GM23338 (cell line): ENCODE measurements around the gene EVI5L. TPM values are rescaled to one million over a fixed set of nuclear protein-coding genes. Genes with fewer than 3 reads are reported as not detected.

Source experiments
- ATAC-seq: fragments of 200-7000 bp; cut with Tn5 transposase; 3 replicates; pipeline ENCODE4 v1.9.1; 2020
- DNase-seq: peaks from one replicate; pipeline ENCODE4 v3.0.0-alpha.2; 2015; ENCODE audit warnings: low spot score
- H2AFZ ChIP-seq: fragments of 200-600 bp; sonication (generic); 2 replicates; pipeline ENCODE4 v1.8.0; 2016; ENCODE audit warnings: antibody characterized with exemption, mild to moderate bottlenecking, moderate library complexity
- H3F3A ChIP-seq: fragments of 200-600 bp; sonication (generic); replicated peaks from 2 replicates; pipeline ENCODE4 v1.8.0; 2017; ENCODE audit warnings: antibody characterized with exemption, mixed run types, low read depth
- H3K27ac ChIP-seq: fragments of 200-600 bp; sonication (generic); 2 replicates; pipeline ENCODE4 v1.6.1; 2016; ENCODE audit warnings: low read depth
- H3K27me3 ChIP-seq: fragments of 200-600 bp; sonication (generic); 2 replicates; pipeline ENCODE4 v1.8.0; 2016; ENCODE audit warnings: mild to moderate bottlenecking, mixed run types, moderate library complexity; ENCODE audit not compliant: insufficient read depth
- H3K36me3 ChIP-seq: fragments of 200-600 bp; sonication (generic); 2 replicates; pipeline ENCODE4 v1.8.0; 2016; ENCODE audit warnings: mild to moderate bottlenecking; ENCODE audit not compliant: insufficient read depth
- H3K4me1 ChIP-seq: fragments of 200-600 bp; sonication (generic); 2 replicates; pipeline ENCODE4 v1.8.0; 2016; ENCODE audit warnings: mild to moderate bottlenecking, moderate library complexity; ENCODE audit not compliant: insufficient read depth
- H3K4me2 ChIP-seq: fragments of 200-600 bp; sonication (generic); 2 replicates; pipeline ENCODE4 v1.7.1; 2017; ENCODE audit warnings: mixed run types
- H3K4me3 ChIP-seq: fragments of 200-600 bp; sonication (generic); 2 replicates; pipeline ENCODE4 v1.6.1; 2016; ENCODE audit warnings: mixed run types
- H3K79me2 ChIP-seq: fragments of 200-600 bp; sonication (generic); replicated peaks from 2 replicates; pipeline ENCODE4 v1.8.0; 2017; ENCODE audit warnings: mild to moderate bottlenecking; ENCODE audit not compliant: insufficient read depth
- H3K9me2 ChIP-seq: fragments of 200-600 bp; sonication (generic); 2 replicates; pipeline ENCODE4 v1.8.0; 2017; ENCODE audit not compliant: insufficient read depth
- H4K20me1 ChIP-seq: fragments of 200-600 bp; sonication (generic); replicated peaks from 2 replicates; pipeline ENCODE4 v1.8.0; 2017; ENCODE audit warnings: mild to moderate bottlenecking; ENCODE audit not compliant: insufficient read depth
- H3K27ac Mint-ChIP-seq: 2 replicates; pipeline ENCODE4 v1.8.0; 2020; ENCODE audit warnings: inconsistent platforms, mild to moderate bottlenecking, moderate library complexity, mixed read lengths
- H3K27me3 Mint-ChIP-seq: 3 replicates; pipeline ENCODE4 v1.8.0; 2022; ENCODE audit warnings: low read depth, mild to moderate bottlenecking, moderate library complexity, mixed read lengths, inconsistent platforms; ENCODE audit not compliant: insufficient read depth, poor library complexity
- H3K36me3 Mint-ChIP-seq: 3 replicates; pipeline ENCODE4 v1.8.0; 2021; ENCODE audit warnings: low read depth, mild to moderate bottlenecking, inconsistent platforms, moderate library complexity, mixed read lengths
- H3K4me1 Mint-ChIP-seq: 3 replicates; pipeline ENCODE4 v1.8.0; 2020; ENCODE audit warnings: mild to moderate bottlenecking, inconsistent platforms, mixed read lengths
- H3K4me3 Mint-ChIP-seq: 3 replicates; pipeline ENCODE4 v1.8.0; 2021; ENCODE audit warnings: moderate library complexity, mild to moderate bottlenecking, inconsistent platforms, mixed read lengths
- H3K9me3 Mint-ChIP-seq: 3 replicates; pipeline ENCODE4 v1.8.0; 2020; ENCODE audit warnings: moderate library complexity, mild to moderate bottlenecking, inconsistent platforms, mixed read lengths
- CREB1 ChIP-seq: fragments of 250-450 bp; sonication (Bioruptor Pico); IDR thresholded peaks from 2 replicates; pipeline ENCODE4 v1.5.0; 2020; ENCODE audit warnings: low read depth, mild to moderate bottlenecking, moderate library complexity
- ETS1 ChIP-seq: IDR thresholded peaks from 2 replicates; pipeline ENCODE4 v1.6.1; 2016; ENCODE audit warnings: antibody characterized with exemption
- EZH2 ChIP-seq: fragments of 200-600 bp; sonication (generic); IDR thresholded peaks from one replicate; pipeline ENCODE4 v1.8.0; 2017; ENCODE audit warnings: antibody characterized with exemption, mild to moderate bottlenecking, low read depth; ENCODE audit not compliant: unreplicated experiment
- EZH2phosphoT487 ChIP-seq: fragments of 200-600 bp; sonication (generic); IDR thresholded peaks from one replicate; pipeline ENCODE4 v1.8.1; 2018; ENCODE audit warnings: antibody characterized with exemption; ENCODE audit not compliant: unreplicated experiment
- JUNB ChIP-seq: IDR thresholded peaks from one replicate; pipeline ENCODE4 v1.6.1; 2016; ENCODE audit warnings: antibody characterized with exemption; ENCODE audit not compliant: unreplicated experiment
- NANOG ChIP-seq: IDR thresholded peaks from 2 replicates; pipeline ENCODE4 v1.6.1; 2016; ENCODE audit warnings: antibody characterized with exemption, borderline replicate concordance
- POLR2AphosphoS5 ChIP-seq: IDR thresholded peaks from 2 replicates; pipeline ENCODE4 v1.6.1; 2016; ENCODE audit warnings: antibody characterized with exemption, low read depth
- STAT1 ChIP-seq: IDR thresholded peaks from one replicate; pipeline ENCODE4 v1.6.1; 2016; ENCODE audit warnings: antibody characterized with exemption; ENCODE audit not compliant: unreplicated experiment
- ZNF114 ChIP-seq: fragments of 250-450 bp; sonication (Bioruptor Pico); IDR thresholded peaks from 2 replicates; pipeline ENCODE4 v1.5.0; 2020; ENCODE audit warnings: mild to moderate bottlenecking, moderate library complexity
- ZNF331 ChIP-seq: fragments of 250-450 bp; sonication (Bioruptor Pico); IDR thresholded peaks from 2 replicates; pipeline ENCODE4 v1.5.0; 2020; ENCODE audit warnings: low read depth, mild to moderate bottlenecking, moderate library complexity
- polyA plus RNA-seq: library from polyadenylated mRNA; unstranded; fragments of >200 nt; fragmentation: Nextera tagmentation; extraction: Ambion mirVana; gene quantifications from 2 replicates; pipeline ENCODE4 v1.2.1, GENCODE V29; 2016
- total RNA-seq: library from RNA; depleted of rRNA; stranded (reverse); fragments of >200 nt; shearing (Covaris generic); gene quantifications from 2 replicates; pipeline ENCODE4 v1.2.3, GENCODE V29; 2014
- TF ChIP-seq, protein P1 (sequence below): IDR thresholded peaks from one replicate; pipeline ENCODE4 v1.6.1; 2018; ENCODE audit warnings: antibody characterized with exemption; ENCODE audit not compliant: unreplicated experiment
- TF ChIP-seq, protein P2 (sequence below): fragments of 250-450 bp; sonication (Bioruptor Pico); IDR thresholded peaks from 2 replicates; pipeline ENCODE4 v1.5.0; 2020; ENCODE audit warnings: mild to moderate bottlenecking, moderate library complexity
- TF ChIP-seq, protein P3 (sequence below), 2 experiments: fragments of 200-600 bp in 1 of 2; sonication (generic) in 1 of 2; conservative IDR thresholded peaks; 2 replicates each; pipeline versions ENCODE4 v1.5.1 to v1.6.1; 2016 to 2017; ENCODE audit warnings: antibody characterized with exemption in 2 of 2, low read depth in 2 of 2, mild to moderate bottlenecking in 2 of 2, moderate library complexity in 1 of 2

Gene EVI5L
- total and polyA plus RNA-seq, 2 experiments from 2014 or later = 4.5 to 16.2 TPM

GRCh38 chr19:7857727-7858108, 27.7 kb downstream of the EVI5L start:
- H3K4me2 ChIP-seq = peak overlapping the region; percentile 84
- no peaks in the 10 kb centered on the region for H3K79me2 ChIP-seq
- H3K36me3 Mint-ChIP-seq = no peaks in the 10 kb centered on the region; the same call in 2 of the 3 replicates
- 0 out of 2 replicates have a peak, but pooled peaks cover 6% of the 10 kb centered on the region for H3F3A ChIP-seq
- no peak overlapping the region for H3K27ac ChIP-seq
- H3K4me3 ChIP-seq = peak overlapping the region; percentile 57
- no peaks in the 10 kb centered on the region for H4K20me1 ChIP-seq
- H3K9me3 Mint-ChIP-seq = no peaks in the 10 kb centered on the region
- ATAC-seq (no peak; the same call in 2 of the 3 replicates), DNase-seq (no peak)
- no peaks in the 10 kb centered on the region for H3K36me3 ChIP-seq
- TF ChIP-seq, protein P1, sequence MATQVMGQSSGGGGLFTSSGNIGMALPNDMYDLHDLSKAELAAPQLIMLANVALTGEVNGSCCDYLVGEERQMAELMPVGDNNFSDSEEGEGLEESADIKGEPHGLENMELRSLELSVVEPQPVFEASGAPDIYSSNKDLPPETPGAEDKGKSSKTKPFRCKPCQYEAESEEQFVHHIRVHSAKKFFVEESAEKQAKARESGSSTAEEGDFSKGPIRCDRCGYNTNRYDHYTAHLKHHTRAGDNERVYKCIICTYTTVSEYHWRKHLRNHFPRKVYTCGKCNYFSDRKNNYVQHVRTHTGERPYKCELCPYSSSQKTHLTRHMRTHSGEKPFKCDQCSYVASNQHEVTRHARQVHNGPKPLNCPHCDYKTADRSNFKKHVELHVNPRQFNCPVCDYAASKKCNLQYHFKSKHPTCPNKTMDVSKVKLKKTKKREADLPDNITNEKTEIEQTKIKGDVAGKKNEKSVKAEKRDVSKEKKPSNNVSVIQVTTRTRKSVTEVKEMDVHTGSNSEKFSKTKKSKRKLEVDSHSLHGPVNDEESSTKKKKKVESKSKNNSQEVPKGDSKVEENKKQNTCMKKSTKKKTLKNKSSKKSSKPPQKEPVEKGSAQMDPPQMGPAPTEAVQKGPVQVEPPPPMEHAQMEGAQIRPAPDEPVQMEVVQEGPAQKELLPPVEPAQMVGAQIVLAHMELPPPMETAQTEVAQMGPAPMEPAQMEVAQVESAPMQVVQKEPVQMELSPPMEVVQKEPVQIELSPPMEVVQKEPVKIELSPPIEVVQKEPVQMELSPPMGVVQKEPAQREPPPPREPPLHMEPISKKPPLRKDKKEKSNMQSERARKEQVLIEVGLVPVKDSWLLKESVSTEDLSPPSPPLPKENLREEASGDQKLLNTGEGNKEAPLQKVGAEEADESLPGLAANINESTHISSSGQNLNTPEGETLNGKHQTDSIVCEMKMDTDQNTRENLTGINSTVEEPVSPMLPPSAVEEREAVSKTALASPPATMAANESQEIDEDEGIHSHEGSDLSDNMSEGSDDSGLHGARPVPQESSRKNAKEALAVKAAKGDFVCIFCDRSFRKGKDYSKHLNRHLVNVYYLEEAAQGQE = no peak
- TF ChIP-seq ETS1 (no peak), JUNB (no peak), POLR2AphosphoS5 (no peak), EZH2 (no peak), ZNF114 (CRISPR knock-in tag) (no peak), CREB1 (no peak), NANOG (no peak), STAT1 (no peak), EZH2phosphoT487 (no peak), ZNF331 (CRISPR knock-in tag) (no peak)
- TF ChIP-seq, protein P2, sequence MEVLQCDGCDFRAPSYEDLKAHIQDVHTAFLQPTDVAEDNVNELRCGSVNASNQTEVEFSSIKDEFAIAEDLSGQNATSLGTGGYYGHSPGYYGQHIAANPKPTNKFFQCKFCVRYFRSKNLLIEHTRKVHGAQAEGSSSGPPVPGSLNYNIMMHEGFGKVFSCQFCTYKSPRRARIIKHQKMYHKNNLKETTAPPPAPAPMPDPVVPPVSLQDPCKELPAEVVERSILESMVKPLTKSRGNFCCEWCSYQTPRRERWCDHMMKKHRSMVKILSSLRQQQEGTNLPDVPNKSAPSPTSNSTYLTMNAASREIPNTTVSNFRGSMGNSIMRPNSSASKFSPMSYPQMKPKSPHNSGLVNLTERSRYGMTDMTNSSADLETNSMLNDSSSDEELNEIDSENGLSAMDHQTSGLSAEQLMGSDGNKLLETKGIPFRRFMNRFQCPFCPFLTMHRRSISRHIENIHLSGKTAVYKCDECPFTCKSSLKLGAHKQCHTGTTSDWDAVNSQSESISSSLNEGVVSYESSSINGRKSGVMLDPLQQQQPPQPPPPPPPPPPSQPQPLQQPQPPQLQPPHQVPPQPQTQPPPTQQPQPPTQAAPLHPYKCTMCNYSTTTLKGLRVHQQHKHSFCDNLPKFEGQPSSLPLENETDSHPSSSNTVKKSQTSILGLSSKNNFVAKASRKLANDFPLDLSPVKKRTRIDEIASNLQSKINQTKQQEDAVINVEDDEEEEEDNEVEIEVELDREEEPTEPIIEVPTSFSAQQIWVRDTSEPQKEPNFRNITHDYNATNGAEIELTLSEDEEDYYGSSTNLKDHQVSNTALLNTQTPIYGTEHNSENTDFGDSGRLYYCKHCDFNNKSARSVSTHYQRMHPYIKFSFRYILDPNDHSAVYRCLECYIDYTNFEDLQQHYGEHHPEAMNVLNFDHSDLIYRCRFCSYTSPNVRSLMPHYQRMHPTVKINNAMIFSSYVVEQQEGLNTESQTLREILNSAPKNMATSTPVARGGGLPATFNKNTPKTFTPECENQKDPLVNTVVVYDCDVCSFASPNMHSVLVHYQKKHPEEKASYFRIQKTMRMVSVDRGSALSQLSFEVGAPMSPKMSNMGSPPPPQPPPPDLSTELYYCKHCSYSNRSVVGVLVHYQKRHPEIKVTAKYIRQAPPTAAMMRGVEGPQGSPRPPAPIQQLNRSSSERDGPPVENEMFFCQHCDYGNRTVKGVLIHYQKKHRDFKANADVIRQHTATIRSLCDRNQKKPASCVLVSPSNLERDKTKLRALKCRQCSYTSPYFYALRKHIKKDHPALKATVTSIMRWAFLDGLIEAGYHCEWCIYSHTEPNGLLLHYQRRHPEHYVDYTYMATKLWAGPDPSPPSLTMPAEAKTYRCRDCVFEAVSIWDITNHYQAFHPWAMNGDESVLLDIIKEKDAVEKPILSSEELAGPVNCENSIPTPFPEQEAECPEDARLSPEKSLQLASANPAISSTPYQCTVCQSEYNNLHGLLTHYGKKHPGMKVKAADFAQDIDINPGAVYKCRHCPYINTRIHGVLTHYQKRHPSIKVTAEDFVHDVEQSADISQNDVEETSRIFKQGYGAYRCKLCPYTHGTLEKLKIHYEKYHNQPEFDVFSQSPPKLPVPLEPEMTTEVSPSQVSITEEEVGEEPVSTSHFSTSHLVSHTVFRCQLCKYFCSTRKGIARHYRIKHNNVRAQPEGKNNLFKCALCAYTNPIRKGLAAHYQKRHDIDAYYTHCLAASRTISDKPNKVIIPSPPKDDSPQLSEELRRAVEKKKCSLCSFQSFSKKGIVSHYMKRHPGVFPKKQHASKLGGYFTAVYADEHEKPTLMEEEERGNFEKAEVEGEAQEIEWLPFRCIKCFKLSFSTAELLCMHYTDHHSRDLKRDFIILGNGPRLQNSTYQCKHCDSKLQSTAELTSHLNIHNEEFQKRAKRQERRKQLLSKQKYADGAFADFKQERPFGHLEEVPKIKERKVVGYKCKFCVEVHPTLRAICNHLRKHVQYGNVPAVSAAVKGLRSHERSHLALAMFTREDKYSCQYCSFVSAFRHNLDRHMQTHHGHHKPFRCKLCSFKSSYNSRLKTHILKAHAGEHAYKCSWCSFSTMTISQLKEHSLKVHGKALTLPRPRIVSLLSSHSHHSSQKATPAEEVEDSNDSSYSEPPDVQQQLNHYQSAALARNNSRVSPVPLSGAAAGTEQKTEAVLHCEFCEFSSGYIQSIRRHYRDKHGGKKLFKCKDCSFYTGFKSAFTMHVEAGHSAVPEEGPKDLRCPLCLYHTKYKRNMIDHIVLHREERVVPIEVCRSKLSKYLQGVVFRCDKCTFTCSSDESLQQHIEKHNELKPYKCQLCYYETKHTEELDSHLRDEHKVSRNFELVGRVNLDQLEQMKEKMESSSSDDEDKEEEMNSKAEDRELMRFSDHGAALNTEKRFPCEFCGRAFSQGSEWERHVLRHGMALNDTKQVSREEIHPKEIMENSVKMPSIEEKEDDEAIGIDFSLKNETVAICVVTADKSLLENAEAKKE (CRISPR knock-in tag) = no peak
- TF ChIP-seq, protein P3, sequence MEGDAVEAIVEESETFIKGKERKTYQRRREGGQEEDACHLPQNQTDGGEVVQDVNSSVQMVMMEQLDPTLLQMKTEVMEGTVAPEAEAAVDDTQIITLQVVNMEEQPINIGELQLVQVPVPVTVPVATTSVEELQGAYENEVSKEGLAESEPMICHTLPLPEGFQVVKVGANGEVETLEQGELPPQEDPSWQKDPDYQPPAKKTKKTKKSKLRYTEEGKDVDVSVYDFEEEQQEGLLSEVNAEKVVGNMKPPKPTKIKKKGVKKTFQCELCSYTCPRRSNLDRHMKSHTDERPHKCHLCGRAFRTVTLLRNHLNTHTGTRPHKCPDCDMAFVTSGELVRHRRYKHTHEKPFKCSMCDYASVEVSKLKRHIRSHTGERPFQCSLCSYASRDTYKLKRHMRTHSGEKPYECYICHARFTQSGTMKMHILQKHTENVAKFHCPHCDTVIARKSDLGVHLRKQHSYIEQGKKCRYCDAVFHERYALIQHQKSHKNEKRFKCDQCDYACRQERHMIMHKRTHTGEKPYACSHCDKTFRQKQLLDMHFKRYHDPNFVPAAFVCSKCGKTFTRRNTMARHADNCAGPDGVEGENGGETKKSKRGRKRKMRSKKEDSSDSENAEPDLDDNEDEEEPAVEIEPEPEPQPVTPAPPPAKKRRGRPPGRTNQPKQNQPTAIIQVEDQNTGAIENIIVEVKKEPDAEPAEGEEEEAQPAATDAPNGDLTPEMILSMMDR (conservative IDR thresholded peaks at IDR 0.05; ENCODE audit: low read depth in 2 of 2) = no peak
- H3K27ac Mint-ChIP-seq = no peak overlapping the region
- peaks cover 31% of the 10 kb centered on the region for H3K4me1 ChIP-seq
- peak overlapping the region; percentile 61 for H3K4me3 Mint-ChIP-seq
- no peaks in the 10 kb centered on the region for H3K9me2 ChIP-seq
- peaks cover 14% of the 10 kb centered on the region for H3K27me3 ChIP-seq
- H3K27me3 Mint-ChIP-seq = peaks cover 29% of the 10 kb centered on the region
- 0 out of 2 replicates have a peak overlapping the region, but pooled peaks have one; percentile 56 for H2AFZ ChIP-seq
- peaks cover 38% of the 10 kb centered on the region for H3K4me1 Mint-ChIP-seq
